Colonic mucosa (tissue), 4 donors: ENCODE measurements around the gene BCOR. TPM values are rescaled to one million over a fixed set of nuclear protein-coding genes. Genes with fewer than 3 reads are reported as not detected.

ENCODE experiments used
- DNase-seq: peaks from one replicate; pipeline ENCODE4 v3.0.0-alpha.2; 2020
- H3K27ac ChIP-seq: fragments of 200-600 bp; one replicate; pipeline ENCODE4 v1.8.0; 2021
- H3K27me3 ChIP-seq: fragments of 200-600 bp; one replicate; pipeline ENCODE4 v1.8.0; 2021
- H3K36me3 ChIP-seq: fragments of 200-600 bp; one replicate; pipeline ENCODE4 v1.8.0; 2021
- H3K4me1 ChIP-seq: fragments of 200-600 bp; one replicate; pipeline ENCODE4 v1.8.0; 2021; ENCODE audit warnings: mild to moderate bottlenecking
- H3K4me3 ChIP-seq: fragments of 200-600 bp; one replicate; pipeline ENCODE4 v1.8.0; 2021
- H3K9ac ChIP-seq, 2 donors: one replicate each; pipeline ENCODE4 v1.7.0; 2013; ENCODE audit warnings: control low read depth in 2 of 2, low read depth in 2 of 2, low read length in 2 of 2
- H3K9me3 ChIP-seq: fragments of 200-600 bp; one replicate; pipeline ENCODE4 v1.8.0; 2021
- CTCF ChIP-seq: fragments of 200-600 bp; IDR thresholded peaks from one replicate; pipeline ENCODE4 v1.8.0; 2022; ENCODE audit warnings: antibody characterized with exemption, mild to moderate bottlenecking
- intact Hi-C: fragments of 100-400 bp; cut with DNase I; formaldehyde crosslinking; loops from one replicate; pipeline ENCODE4 v1.14.1; 2022
- total RNA-seq, 2 donors: library from RNA; stranded (reverse); fragmentation: NEBNext Ultra II Directional in 1 of 2; extraction: Animal tissue kit (Norgen Biotek cat#: 25700) in 1 of 2; gene quantifications; one replicate each; pipeline ENCODE4 v1.2.1, GENCODE V29; 2021
- donor health status: healthy.
- donor health status: DM: no; HTN: no; CAD: no.
- donor health status: DM: no; HTN: no; CAD: no.

Gene BCOR
- total RNA-seq, 2 donors from 2014 or later: 18.3 to 21.3 TPM

GRCh38 chrX:40122487-40122886 lies 24.7 kb upstream of the BCOR start:
- no peaks in the 10 kb centered on the region for H3K9me3 ChIP-seq
- H3K4me1 ChIP-seq: no peaks in the 10 kb centered on the region
- DNase-seq: no peak
- no peak for TF ChIP-seq CTCF
- no peaks in the 10 kb centered on the region for H3K36me3 ChIP-seq
- no peak overlapping the region for H3K9ac ChIP-seq
- no peak overlapping the region for H3K4me3 ChIP-seq
- intact Hi-C loops: no loop called here
- no peak overlapping the region for H3K27ac ChIP-seq
- no peaks in the 10 kb centered on the region for H3K27me3 ChIP-seq

- no peaks in the 10 kb centered on the region for H3K4me1 ChIP-seq
- no peak overlapping the region for H3K27ac ChIP-seq
- no peaks in the 10 kb centered on the region for H3K36me3 ChIP-seq
- H3K27me3 ChIP-seq: no peaks in the 10 kb centered on the region
- intact Hi-C loops: no loop called here
- H3K4me3 ChIP-seq: no peak overlapping the region
- TF ChIP-seq CTCF: no peak
- H3K9me3 ChIP-seq: no peaks in the 10 kb centered on the region
- DNase-seq: no peak
- no peak overlapping the region for H3K9ac ChIP-seq
Observed at GRCh38 chrX:40121618-40122017, 23.9 kb upstream of the BCOR start.

- no peak overlapping the region for H3K9ac ChIP-seq
- H3K9me3 ChIP-seq: no peaks in the 10 kb centered on the region
- DNase-seq: no peak
- H3K4me3 ChIP-seq: no peak overlapping the region
- intact Hi-C loops: no loop called here
- TF ChIP-seq CTCF: no peak
- no peaks in the 10 kb centered on the region for H3K36me3 ChIP-seq
- no peak overlapping the region for H3K27ac ChIP-seq
- H3K27me3 ChIP-seq: no peaks in the 10 kb centered on the region
- no peaks in the 10 kb centered on the region for H3K4me1 ChIP-seq
Observed at GRCh38 chrX:40120838-40121580, 23.3 kb upstream of the BCOR start.

- intact Hi-C loops: no loop called here
Observed at GRCh38 chrX:40117715-40118285, 20.0 kb upstream of the BCOR start.

GRCh38 chrX:40116925-40117324 lies 19.2 kb upstream of the BCOR start:
- intact Hi-C loops: no loop called here

More at GRCh38 chrX:40117715-40118285, 20.0 kb upstream of the BCOR start:
- H3K36me3 ChIP-seq: no peaks in the 10 kb centered on the region
- no peak overlapping the region for H3K4me3 ChIP-seq
- H3K27ac ChIP-seq: no peak overlapping the region
- H3K4me1 ChIP-seq: no peaks in the 10 kb centered on the region
- H3K9ac ChIP-seq: no peak overlapping the region
- TF ChIP-seq CTCF: no peak
- no peaks in the 10 kb centered on the region for H3K9me3 ChIP-seq
- no peaks in the 10 kb centered on the region for H3K27me3 ChIP-seq
- no peak for DNase-seq

More at GRCh38 chrX:40116925-40117324, 19.2 kb upstream of the BCOR start:
- Histone ChIP-seq H3K27me3 (no peaks in the 10 kb centered on the region), H3K4me3 (no peak overlapping the region), H3K27ac (no peak overlapping the region), H3K9ac (no peak overlapping the region), H3K4me1 (no peaks in the 10 kb centered on the region), H3K36me3 (no peaks in the 10 kb centered on the region), H3K9me3 (no peaks in the 10 kb centered on the region)
- no peak for TF ChIP-seq CTCF
- no peak for DNase-seq
